GM19455 (cell line): ENCODE results near the gene VPS4A.
"Not testable (repeated sequence)": the region's sequence is repeated elsewhere in the genome, so short reads cannot be mapped to it uniquely, and the experiment has no call there.

Source experiments
- ATAC-seq: cut with Tn5 transposase; IDR thresholded peaks from one replicate; pipeline ENCODE4 v1.9.1; 2021; ENCODE audit not compliant: unreplicated experiment

Gene VPS4A

DNA sequence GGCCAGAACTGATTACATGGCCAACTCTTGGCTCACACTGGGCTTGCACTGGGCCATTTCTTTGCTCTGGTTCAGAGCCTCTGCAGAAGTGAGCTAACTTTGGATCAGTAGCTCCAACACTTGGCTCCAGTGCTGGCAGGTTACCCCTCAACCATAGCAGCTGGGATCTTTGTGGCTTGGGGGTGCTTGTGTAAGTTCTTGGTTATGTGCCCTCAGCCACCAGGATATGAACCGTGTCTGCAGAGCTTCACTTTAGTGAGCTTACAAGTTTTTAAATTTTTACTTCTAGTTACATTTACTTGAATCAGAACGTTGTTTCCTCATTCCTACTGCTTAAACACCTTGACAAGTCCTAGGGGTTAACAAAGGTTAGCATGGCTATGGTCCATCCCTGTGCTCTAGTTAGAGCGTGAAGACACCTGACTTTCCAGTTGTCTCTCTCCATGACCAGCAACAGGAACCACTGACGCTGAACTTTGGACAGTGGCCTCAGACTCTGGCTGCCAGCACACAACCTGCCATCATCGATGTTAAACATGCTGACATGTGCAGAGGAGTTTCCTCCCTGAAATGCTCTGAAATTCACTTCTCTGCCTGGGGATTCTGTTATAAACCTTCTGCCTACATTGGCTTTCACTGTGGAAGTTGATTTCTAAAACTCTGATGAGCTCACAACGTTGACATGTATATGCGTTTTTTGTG is 15.2 kb downstream of the VPS4A start:
- no peak for ATAC-seq

DNA sequence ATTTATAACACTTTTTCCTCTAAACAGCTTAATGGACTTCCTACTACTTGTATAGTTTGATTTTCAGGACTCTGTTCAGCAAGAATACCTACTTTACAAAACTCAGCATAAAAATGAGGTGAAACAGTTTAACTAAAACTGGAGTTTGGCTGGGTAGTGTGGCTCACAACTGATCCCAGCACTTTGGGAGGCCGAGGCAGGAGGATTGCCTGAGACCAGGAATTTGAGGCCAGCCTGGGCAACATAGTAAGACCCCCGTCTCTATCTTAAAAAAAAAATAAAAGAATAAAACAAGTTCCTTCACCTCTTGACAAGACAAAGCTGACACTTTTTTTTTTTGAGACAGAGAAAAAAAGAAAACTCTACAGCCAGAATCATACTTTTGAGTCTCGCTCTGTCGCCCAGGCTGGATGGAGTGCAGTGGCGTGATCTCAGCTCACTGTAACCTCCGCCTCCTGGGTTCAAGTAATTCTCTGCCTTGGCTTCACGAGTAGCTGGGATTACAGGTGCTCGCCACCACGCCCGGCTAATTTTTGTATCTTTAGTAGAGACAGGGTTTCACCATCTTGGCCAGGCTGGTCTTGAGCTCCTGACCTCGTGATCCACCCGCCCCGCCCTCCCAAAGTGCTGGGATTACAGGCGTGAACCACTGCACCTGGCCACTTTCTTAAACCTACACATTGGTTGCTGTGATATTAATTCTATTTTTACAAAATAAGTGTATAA is 16.6 kb downstream of the VPS4A start:
- ATAC-seq, result no peak

DNA sequence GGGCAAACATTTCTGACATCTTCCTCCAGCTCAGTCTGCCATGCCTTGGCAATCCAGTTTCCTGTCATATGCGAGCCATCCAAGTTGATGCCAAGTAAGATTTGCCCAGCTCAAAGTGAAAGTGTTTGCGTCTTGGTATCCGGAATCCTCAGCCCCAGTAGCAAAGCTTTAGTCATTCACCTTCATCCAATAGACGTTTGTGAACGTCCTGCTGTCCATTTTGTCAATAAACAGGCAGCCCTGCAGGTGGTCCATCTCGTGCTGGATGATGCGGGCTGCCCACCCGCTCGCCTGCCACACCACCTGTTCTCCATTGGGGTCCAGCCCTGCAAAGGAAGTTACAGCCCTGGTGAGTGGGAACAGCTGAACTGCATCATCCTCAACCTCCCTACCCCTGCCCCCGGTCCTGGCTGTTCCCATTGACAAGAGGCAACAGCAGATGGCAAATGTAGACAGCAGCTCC is 17.7 kb downstream of the VPS4A start:
- ATAC-seq, result no peak

DNA sequence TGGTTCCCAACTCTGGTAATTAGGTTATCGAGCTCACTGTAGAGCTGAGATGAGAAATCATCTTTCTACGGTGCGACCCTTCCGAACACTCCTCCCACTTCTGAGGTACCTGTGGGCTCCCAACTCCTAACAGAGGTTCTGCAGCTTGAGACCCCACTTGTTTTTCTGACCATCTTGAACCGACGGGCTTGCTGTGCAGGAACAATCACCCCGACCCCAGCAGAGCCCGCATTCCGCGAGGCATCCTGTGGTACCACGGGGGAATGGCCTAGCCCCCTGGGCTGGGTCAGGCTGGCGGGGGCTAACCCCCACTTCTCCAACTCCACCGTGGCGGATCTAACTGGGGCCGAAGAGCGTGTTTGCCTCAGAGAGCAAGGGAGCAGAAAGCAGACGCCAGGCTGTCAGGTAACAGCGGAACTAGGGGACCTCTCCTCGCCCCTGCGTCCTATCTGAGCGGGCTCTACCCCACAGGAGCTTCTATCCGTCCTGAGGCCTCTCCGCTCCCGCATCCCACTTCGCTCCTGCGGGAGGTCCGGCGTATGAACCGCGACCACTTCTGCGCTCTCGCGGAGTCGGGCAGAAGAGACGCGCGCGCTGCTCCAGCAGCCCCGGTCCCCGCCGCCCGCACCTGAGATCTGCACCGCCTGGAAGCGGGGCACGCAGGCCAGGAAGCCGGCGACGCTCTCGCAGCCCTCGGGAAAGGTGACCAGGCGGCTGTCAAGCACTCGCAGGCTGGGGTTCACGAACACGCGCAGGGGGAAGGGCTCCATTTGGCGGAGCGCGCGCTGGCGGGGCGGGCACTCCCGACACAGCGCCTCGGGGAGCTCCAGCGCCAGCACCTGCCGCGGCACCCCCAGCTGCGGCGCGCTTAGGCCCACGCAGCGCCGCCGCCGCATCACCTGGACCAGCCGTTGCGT is 18.5 kb downstream of the VPS4A start:
- peak; percentile 39 for ATAC-seq

DNA sequence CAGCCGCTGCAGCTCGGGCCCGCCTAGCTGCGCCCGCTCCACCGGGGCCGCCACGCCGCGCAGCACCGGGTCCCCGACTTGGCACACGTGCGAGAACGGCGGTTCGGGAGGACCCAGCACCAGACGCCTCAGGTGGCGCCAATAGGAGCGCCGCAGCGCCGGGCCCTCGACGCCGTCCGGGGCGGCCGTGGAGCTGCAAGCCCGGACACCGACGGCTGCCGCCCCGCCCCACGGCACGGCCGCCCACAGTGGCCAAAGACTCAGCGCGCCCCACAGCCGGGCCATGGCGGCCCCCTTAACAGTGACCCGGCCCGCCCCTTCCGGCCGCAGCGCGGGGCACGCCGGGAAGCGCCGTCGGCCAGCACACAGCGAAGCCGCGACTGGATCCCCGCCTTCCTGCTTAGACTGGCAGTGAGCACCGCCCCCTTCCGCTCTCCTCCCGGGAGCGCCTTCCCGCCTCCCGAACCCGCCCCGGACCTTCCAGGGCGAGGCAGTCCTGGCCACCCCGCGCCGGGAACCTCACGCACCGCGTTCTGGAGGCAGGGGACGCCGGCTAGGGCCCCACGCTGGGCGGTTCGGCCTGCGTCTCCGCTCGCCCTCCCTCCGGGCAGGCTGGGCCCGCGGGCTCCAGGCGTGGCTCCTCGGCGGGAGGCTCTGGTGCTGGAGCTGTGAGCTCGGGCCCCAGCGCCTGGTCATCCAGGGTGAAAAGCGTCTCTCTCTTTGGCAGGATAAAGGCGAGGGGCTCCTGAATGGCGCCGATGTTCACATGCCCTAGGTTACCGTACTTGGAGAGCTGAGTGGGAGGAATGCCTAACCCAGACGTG is 19.3 kb downstream of the VPS4A start, which contains the start of gene PDF:
PDF (minus strand) TSS at position 303 of the 824 bp plus-strand sequence; CDS start at position 285, 18 bp downstream.
- ATAC-seq, result peak; percentile 88

DNA sequence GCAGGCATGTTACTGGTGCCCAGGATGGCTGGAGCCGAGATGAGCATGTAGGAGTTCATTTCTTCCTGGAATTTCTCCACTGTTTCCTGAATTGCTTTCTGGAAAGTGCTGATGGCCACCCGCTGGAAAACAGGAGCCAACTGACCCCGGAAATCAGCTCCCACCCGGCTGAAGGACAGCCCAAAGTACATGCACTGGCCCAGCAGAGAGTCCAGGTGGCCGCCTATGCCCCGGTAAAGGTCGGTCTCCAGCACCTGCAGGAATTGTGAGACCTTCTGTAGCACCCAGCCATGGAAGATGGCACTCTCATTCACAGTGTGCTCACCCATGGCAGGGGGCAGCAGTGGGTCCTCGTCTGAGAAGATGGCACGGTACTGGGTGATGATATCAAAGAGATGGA is 23.5 kb downstream of the VPS4A start:
- no peak for ATAC-seq

DNA sequence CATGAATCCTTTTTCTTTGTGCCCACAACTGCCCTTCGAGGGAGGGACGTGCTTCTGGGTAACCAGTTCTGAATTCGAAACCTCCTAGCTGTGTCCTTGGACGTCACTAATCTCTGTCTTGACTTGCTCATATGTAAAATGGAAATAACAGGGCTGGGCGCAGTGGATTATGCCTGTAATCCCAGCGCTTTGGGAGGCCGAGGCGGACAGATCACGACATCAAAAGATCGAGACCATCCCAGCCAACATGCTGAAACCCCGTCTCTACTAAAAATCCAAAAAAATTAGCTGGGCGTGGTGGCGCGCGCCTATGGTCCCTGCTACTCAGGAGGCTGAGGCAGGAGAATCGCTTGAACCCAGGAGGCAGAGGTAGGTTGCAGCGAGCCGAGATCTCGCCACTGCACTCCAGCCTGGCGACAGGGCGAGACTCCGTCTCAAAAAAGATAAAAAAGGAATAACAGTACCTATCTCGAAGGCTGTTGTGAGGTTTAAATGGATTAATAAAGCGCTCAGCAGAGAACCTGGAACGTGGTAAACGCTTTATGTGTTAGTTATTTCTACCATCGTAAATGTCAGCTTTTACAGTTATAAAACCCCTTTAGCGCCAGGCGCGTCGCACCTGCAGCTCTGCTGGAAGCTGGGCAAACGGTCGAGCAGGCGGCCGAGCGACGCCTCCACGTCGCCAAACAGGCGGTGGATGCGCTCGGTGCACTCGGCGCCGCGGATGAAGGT is 27.6 kb downstream of the VPS4A start:
- no peak for ATAC-seq

DNA sequence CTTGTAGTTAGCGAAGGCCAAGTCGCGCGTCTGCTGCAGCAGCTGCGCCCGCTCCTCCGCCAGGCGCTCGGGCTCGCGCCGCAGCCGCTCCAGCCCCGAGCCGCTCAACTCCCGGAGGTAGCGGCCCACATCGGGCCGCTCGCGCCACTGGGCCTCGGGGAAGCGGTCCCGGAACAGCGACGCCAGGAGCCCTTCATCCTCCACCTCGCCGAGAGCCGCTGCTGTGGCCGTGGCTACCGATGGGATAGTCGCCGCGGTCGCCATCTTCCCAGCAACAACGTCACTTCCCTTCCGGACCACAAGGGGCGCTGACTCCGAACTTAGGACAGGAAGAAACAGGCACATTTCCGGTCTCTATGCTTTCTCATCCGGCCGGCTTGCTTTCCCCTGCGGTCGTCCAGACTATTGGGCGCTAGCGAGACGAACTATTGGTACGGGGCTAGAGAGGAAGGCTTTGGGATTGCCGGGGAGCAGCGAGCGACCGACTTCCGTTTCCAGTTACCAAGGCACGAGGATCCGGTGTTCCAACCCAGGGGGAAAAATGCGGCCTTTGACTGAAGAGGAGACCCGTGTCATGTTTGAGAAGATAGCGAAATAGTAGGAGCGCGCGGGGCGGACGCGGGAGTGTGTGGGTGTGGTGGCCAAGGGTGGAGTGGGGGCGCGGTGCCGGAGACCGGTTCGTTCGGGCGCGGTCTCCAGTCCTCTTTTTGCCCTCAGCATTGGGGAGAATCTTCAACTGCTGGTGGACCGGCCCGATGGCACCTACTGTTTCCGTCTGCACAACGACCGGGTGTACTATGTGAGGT is 28.3 kb downstream of the VPS4A start, which contains the start of the genes COG8 and NIP7:
COG8 (minus strand) TSS at position 276 of the 806 bp plus-strand sequence; CDS start at position 264, 12 bp downstream.
NIP7 (plus strand) TSS at position 484 of the 806 bp plus-strand sequence; CDS start at position 542, 58 bp downstream.
- ATAC-seq, result peak; percentile 90

DNA sequence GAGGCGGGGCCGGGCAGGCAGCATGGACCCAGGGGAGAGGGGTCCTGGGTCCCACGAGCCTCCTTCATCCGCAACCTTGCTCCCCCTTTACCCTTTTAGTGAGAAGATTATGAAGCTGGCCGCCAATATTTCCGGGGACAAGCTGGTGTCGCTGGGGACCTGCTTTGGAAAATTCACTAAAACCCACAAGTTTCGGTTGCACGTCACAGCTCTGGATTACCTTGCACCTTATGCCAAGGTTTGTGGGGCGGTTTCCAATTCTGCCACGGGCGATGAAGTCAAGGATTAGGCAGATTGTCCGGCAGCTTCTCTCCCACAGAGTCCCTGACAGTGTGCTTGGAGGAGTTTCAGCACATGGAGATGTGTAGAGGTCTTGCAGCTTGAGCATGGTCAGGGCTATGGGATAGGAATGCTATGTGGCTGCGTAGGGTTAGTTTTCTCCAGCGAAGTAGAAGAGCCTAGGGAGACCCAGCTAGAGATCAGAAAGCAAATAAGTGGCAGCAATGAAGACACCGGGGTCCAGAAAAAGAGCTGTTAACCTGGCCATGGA is 29.0 kb downstream of the VPS4A start:
- ATAC-seq, result no peak

DNA sequence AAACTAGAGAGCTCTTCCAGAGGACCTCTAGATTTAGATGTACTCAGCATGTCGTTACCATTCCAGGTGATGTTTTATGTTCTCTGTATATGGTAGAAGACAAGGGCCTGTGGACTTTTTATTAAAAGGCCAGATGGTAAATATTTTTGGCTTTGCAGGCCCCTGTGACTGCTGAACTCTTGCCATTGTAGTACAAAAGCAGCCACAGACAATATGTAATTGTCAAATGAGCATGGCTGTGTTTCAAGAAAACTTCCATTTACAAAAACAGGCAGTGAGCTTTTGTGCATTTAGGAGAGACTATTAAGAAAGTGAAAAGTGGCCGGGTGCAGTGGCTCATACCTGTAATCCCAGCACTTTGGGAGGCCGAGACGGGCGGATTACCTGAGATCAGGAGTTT is 33.0 kb downstream of the VPS4A start:
- no peak for ATAC-seq

DNA sequence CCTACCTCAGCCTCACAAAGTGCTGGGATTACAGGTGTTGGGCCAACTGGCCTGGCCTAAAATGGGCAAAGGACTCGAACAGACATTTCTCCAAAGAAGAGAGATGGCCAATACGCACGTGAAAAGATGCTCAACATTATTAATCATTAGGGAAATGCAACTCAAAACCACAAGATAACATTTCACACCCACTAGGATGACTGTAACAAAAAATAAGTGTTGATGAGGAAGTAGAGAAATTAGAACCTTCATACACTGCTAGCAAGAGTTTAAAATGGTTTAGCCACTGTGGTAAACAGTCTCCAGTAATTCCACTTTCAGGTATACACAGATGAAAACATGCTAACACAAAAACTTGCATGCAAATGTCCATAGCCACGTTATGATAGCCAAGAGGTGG is 34.8 kb downstream of the VPS4A start:
- ATAC-seq, result no peak

DNA sequence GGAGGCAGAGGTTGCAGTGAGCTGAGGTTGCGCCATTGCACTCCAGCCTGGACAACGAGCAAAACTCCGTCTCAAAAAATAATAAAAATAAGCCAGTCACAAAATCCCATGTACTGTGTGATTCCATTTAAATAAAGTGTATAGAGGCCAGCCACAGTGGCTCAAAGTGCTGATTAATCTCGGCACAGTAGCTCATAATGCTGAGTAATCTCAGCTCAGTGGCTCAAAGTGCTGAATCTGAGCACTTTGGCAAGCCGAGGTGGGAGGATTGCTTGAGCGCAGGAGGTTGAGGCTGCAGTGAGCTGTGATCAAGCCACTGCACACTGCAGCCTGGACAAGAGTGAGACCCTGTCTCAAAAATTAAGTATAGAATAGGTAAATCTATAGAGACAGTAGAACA is 35.5 kb downstream of the VPS4A start:
- no peak for ATAC-seq

DNA sequence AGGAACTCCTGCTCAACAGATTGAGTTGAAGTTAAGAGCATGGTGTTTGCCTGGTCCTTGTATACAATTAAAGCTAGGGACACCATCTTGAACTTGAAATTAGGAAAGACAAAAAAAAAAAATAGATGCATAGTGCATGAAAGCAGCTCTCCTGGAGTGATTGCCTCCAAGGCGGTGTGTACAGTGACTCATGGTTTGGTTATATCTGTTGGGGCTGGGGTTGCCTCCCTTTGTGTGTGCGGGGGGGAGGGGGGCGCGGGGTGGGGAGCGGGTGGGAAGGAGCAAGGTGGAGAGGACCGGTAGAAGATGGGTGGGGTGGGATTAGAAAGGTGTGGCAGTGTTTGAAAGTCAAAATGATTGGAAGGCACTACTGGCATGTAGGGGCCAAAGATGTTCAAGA is 37.1 kb downstream of the VPS4A start:
- ATAC-seq, result no peak

DNA sequence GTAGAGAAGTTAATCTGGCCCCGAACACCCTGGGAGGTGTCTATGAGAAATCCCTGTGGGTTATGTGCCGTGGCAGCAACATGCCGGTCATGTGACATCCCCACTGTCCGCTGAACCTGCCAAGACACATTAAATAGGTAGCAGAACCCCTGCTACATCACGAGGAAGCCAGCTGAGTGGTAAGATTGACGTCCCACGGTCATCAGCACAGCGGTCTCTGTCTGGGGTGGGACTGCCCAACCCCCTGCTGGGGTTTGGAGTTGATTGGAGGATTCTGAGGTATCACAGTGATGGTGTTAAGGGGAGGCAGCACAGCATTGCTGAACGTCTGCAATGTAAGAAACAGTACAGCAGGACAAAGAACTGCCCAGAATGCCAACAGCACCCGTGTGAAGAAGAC is 38.4 kb downstream of the VPS4A start:
- no peak for ATAC-seq

DNA sequence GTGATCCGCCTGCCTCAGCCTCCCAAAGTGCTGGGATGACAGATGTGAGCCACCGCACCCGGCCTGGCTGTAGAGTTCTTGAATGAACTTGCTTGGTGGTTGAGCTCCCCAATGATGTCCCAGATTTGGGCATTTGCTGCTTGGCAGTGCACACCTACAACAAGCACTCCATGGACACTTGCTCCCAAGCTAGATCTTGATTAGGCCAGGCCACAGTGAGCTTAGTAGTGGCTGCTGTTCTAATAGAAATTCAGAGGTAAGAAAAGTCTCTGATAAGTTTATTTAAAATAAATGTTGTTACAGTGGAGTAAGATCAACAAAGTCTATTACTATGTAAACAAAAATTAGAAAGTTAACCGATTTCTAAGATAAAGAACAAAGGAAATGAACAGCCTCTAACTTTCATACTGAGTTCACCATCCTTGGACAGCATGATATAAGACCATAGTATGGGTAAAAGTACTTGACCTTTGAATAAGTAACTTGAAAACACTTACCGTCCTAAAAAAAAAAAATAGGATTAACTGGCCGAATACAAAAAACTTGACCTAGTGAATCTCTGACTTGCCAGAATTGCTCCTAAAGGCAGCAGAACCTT is 39.5 kb downstream of the VPS4A start:
- no peak for ATAC-seq

DNA sequence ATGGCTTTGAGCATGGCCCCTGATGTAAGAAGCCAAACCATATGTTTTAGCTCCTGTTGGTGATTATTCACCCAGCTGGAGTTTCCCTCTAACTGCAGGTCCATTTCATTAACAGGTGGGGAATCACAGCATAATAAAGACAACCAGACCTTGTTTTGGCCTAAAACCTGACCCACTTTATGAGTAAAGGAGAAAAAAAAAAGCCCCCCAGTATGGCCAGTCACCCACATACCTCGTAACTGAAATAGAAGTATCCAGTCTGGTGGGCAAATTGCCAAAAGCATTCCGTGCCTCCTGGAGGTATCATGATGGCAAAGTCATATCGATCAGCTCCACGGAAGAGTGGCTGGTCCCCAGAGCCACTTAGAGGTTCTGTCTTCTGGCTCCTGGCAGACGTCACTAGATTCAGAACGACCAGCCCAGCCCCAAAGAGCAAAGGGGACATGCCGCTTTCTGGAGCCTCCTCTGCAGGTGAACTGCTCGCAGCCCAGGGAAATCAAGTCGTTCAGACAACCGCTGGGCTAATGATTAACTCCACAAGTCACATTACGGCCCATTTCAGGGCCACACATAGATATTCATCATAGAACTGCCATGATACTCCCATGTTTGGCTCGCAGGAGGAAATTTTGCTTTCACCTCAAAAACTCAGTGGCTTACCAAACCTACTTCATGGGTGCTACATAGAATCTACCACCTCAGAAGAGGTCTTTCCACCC is 40.3 kb downstream of the VPS4A start, which contains the start of gene TMED6:
TMED6 (minus strand) TSS at position 478 of the 719 bp plus-strand sequence; CDS start at position 445, 33 bp downstream.
- no peak for ATAC-seq

DNA sequence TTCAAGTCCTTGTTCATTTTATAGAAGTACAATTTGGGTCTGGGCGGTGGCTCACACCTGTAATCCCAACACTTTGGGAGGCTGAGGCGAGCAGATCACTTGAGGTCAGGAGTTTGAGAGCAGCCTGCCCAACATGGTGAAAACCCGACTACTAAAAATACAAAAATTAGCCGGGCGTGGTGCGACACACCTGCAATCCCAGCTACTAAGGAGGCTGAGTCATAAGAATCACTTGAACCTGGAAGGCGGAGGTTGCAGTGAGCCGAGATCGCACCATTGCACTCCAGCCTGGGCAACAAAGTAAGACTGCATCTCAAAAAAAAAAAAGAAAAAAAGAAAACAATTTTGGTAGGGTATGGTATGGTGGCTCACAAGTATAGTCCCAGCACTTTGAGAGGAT is 48.9 kb downstream of the VPS4A start:
- not testable (repeated sequence) for ATAC-seq
